DND-41 (cell line): ENCODE results near the gene HMX2.

Source experiments
- ATAC-seq: fragments of 200-7000 bp; cut with Tn5 transposase; 3 replicates; pipeline ENCODE4 v1.9.1; 2021; ENCODE audit warnings: low read depth; ENCODE audit not compliant: insufficient read depth
- DNase-seq: peaks from one replicate; pipeline ENCODE4 v3.0.0-alpha.2; 2020
- H2AFZ ChIP-seq: 2 replicates; pipeline ENCODE4 v1.6.0; 2012; ENCODE audit warnings: low read depth, low read length
- H3K27ac ChIP-seq: 2 replicates; pipeline ENCODE4 v1.5.1; 2012; ENCODE audit warnings: low read length, inconsistent platforms
- H3K27me3 ChIP-seq: fragments of 200-600 bp; sonication (generic); 2 replicates; pipeline ENCODE4 v1.6.0; 2012; ENCODE audit warnings: low read length, mild to moderate bottlenecking, inconsistent platforms; ENCODE audit not compliant: insufficient read depth, poor library complexity
- H3K36me3 ChIP-seq: 2 replicates; pipeline ENCODE4 v1.5.1; 2012; ENCODE audit warnings: low read length, inconsistent platforms; ENCODE audit not compliant: insufficient read depth
- H3K4me1 ChIP-seq: 2 replicates; pipeline ENCODE4 v1.5.1; 2012; ENCODE audit warnings: mild to moderate bottlenecking, low read length; ENCODE audit not compliant: insufficient read depth
- H3K4me2 ChIP-seq: 2 replicates; pipeline ENCODE4 v1.6.0; 2012; ENCODE audit warnings: mild to moderate bottlenecking, moderate library complexity, low read length, inconsistent platforms; ENCODE audit not compliant: insufficient read depth
- H3K4me3 ChIP-seq, 2 experiments: fragments of 200-600 bp in 1 of 2; shearing (Covaris generic) in 1 of 2; 2 replicates each; pipeline ENCODE4 v1.5.1; 2012 to 2016; ENCODE audit warnings: inconsistent platforms in 2 of 2, low read length in 2 of 2, mild to moderate bottlenecking in 2 of 2, low read depth in 1 of 2, moderate library complexity in 1 of 2
- H3K79me2 ChIP-seq: 2 replicates; pipeline ENCODE4 v1.6.0; 2012; ENCODE audit warnings: low read length, inconsistent platforms; ENCODE audit not compliant: insufficient read depth
- H3K9ac ChIP-seq: 2 replicates; pipeline ENCODE4 v1.6.0; 2012; ENCODE audit warnings: low read depth, mild to moderate bottlenecking, inconsistent platforms, low read length, moderate library complexity
- H3K9me3 ChIP-seq: 2 replicates; pipeline ENCODE4 v1.5.1; 2012; ENCODE audit warnings: low read length, moderate library complexity, mild to moderate bottlenecking, inconsistent platforms; ENCODE audit not compliant: insufficient read depth, severe bottlenecking
- H4K20me1 ChIP-seq: 2 replicates; pipeline ENCODE4 v1.6.0; 2012; ENCODE audit warnings: low read length; ENCODE audit not compliant: insufficient read depth
- CTCF ChIP-seq: IDR thresholded peaks from 2 replicates; pipeline ENCODE4 v1.5.1; 2012; ENCODE audit warnings: borderline replicate concordance, low read length, moderate library complexity, mild to moderate bottlenecking; ENCODE audit not compliant: poor library complexity, severe bottlenecking; ENCODE audit errors: extremely low read depth
- EZH2 ChIP-seq: IDR thresholded peaks from 3 replicates; pipeline ENCODE4 v1.6.1; 2012; ENCODE audit warnings: borderline replicate concordance, low read depth, mild to moderate bottlenecking, moderate library complexity, low read length, inconsistent platforms; ENCODE audit not compliant: severe bottlenecking

HMX2 gene

GRCh38 chr10:123146013-123146893, 1.7 kb upstream of the HMX2 start:
- TF ChIP-seq EZH2 (no peak), CTCF (no peak)
- H3K4me2 ChIP-seq = no peak overlapping the region
- H2AFZ ChIP-seq = no peak overlapping the region
- H3K27ac ChIP-seq = no peak overlapping the region
- peaks cover under 1% of the 10 kb centered on the region for H3K27me3 ChIP-seq
- H3K4me1 ChIP-seq = no peaks in the 10 kb centered on the region
- H3K36me3 ChIP-seq = no peaks in the 10 kb centered on the region
- no peaks in the 10 kb centered on the region for H4K20me1 ChIP-seq
- ATAC-seq (no peak), DNase-seq (no peak)
- no peak overlapping the region for H3K9ac ChIP-seq
- no peaks in the 10 kb centered on the region for H3K79me2 ChIP-seq
- no peak overlapping the region for H3K4me3 ChIP-seq
- H3K9me3 ChIP-seq = no peaks in the 10 kb centered on the region

GRCh38 chr10:123146894-123147634, 872 bp upstream of the HMX2 start:
- Histone ChIP-seq H3K36me3 (no peaks in the 10 kb centered on the region), H3K4me2 (no peak overlapping the region), H3K4me1 (no peaks in the 10 kb centered on the region), H2AFZ (no peak overlapping the region), H3K4me3 (no peak overlapping the region), H3K9ac (no peak overlapping the region), H3K27ac (no peak overlapping the region), H3K9me3 (no peaks in the 10 kb centered on the region), H4K20me1 (no peaks in the 10 kb centered on the region), H3K79me2 (no peaks in the 10 kb centered on the region), H3K27me3 (no peaks in the 10 kb centered on the region)
- TF ChIP-seq EZH2 (no peak), CTCF (no peak)
- ATAC-seq (no peak), DNase-seq (no peak)

- H3K4me2 ChIP-seq = no peak overlapping the region
- H3K9me3 ChIP-seq = no peaks in the 10 kb centered on the region
- H3K36me3 ChIP-seq = no peaks in the 10 kb centered on the region
- no peaks in the 10 kb centered on the region for H3K79me2 ChIP-seq
- H3K4me1 ChIP-seq = peaks cover 5% of the 10 kb centered on the region
- TF ChIP-seq CTCF (no peak), EZH2 (no peak)
- H2AFZ ChIP-seq = no peak overlapping the region
- no peak for DNase-seq
- no peaks in the 10 kb centered on the region for H3K27me3 ChIP-seq
- ATAC-seq = no peak
- H3K27ac ChIP-seq = no peak overlapping the region
- H3K9ac ChIP-seq = no peak overlapping the region
- no peaks in the 10 kb centered on the region for H4K20me1 ChIP-seq
- H3K4me3 ChIP-seq = no peak overlapping the region
Observed at GRCh38 chr10:123148414-123149161, 652 bp downstream of the HMX2 start.
